ENCODE data around the gene HOXA6.

HOXA6 gene

GRCh38 chr7:27149842-27150567, 2.4 kb upstream of the HOXA6 start:
- DNase-seq (ENCODE audit: low read depth): no peak

GRCh38 chr7:27148756-27149641, 1.4 kb upstream of the HOXA6 start:
- peak; percentile 64 for DNase-seq (ENCODE audit: low read depth)

GRCh38 chr7:27148031-27148755, 619 bp upstream of the HOXA6 start:
- no peak for DNase-seq (ENCODE audit: low read depth)

- no peak for DNase-seq (ENCODE audit: low read depth)
Observed at GRCh38 chr7:27146491-27147198, 929 bp downstream of the HOXA6 start.

GRCh38 chr7:27145914-27146412, 1.6 kb downstream of the HOXA6 start:
- no peak for DNase-seq (ENCODE audit: low read depth)

GRCh38 chr7:27145165-27145913, 2.2 kb downstream of the HOXA6 start:
- DNase-seq (ENCODE audit: low read depth): no peak

GRCh38 chr7:27144781-27145164, 2.8 kb downstream of the HOXA6 start:
- no peak for DNase-seq (ENCODE audit: low read depth)

- no peak for DNase-seq (ENCODE audit: low read depth)
Observed at GRCh38 chr7:27143950-27144780, 3.4 kb downstream of the HOXA6 start.

GRCh38 chr7:27143023-27143949, 4.3 kb downstream of the HOXA6 start, which contains the start of gene HOXA5:
HOXA5 (minus strand) TSS chr7:27143681; CDS start chr7:27143607, 74 bp downstream.
- peak; percentile 91 for DNase-seq (ENCODE audit: low read depth)

GRCh38 chr7:27142580-27143022, 5.0 kb downstream of the HOXA6 start:
- DNase-seq (ENCODE audit: low read depth): no peak

GRCh38 chr7:27141923-27142579, 5.5 kb downstream of the HOXA6 start:
- no peak for DNase-seq (ENCODE audit: low read depth)

- DNase-seq (ENCODE audit: low read depth): no peak
Observed at GRCh38 chr7:27141137-27141922, 6.2 kb downstream of the HOXA6 start.

GRCh38 chr7:27140126-27140857, 7.3 kb downstream of the HOXA6 start:
- no peak for DNase-seq (ENCODE audit: low read depth)

- DNase-seq (ENCODE audit: low read depth): no peak
Observed at GRCh38 chr7:27139334-27140125, 8.0 kb downstream of the HOXA6 start.

- DNase-seq (ENCODE audit: low read depth): no peak
Observed at GRCh38 chr7:27138985-27139333, 8.6 kb downstream of the HOXA6 start.

- no peak for DNase-seq (ENCODE audit: low read depth)
Observed at GRCh38 chr7:27138472-27138871, 9.1 kb downstream of the HOXA6 start.

All from EH (cell line).